SK-N-SH (cell line): Measurements from ENCODE around the gene CCDC32. TPM values are rescaled to one million over a fixed set of nuclear protein-coding genes. Genes with fewer than 3 reads are reported as not detected.

Source experiments
- CTCF ChIA-PET: fragments of 300-600, 350-600 bp; formaldehyde crosslinking; extraction: SDS; loops from one replicate; lab custom pipeline; 2021; lab: Yijun Ruan, JAX
- POLR2A ChIA-PET: fragments of 350-600 bp; sonication (Branson Sonifier 250); formaldehyde crosslinking; extraction: SDS; loops from one replicate; lab custom pipeline; 2020; ENCODE audit warnings: antibody characterized with exemption, inconsistent platforms; lab: Yijun Ruan, JAX
- DNase-seq: peaks from one replicate; pipeline ENCODE4 v3.0.0; 2012
- H2AFZ ChIP-seq: fragments of 200-600 bp; sonication (generic); 2 replicates; pipeline ENCODE4 v1.8.1; 2016; ENCODE audit warnings: antibody characterized with exemption, mild to moderate bottlenecking, low read depth
- H3F3A ChIP-seq: fragments of 200-600 bp; sonication (generic); replicated peaks from 2 replicates; pipeline ENCODE3; 2016; ENCODE audit warnings: antibody characterized with exemption, mild to moderate bottlenecking; ENCODE audit not compliant: insufficient read depth
- H3K27ac ChIP-seq, 2 experiments: fragments of 200-500 bp in 1 of 2; fragments of 200-600 bp in 1 of 2; sonication (Bioruptor generic) in 1 of 2; sonication (generic), shearing (Covaris generic) in 1 of 2; 2 replicates each; pipeline versions ENCODE4 v1.5.1 to v1.6.1; 2014 to 2016; ENCODE audit warnings: low read depth in 2 of 2, inconsistent platforms in 1 of 2, low read length in 1 of 2, mild to moderate bottlenecking in 1 of 2, mixed read lengths in 1 of 2
- H3K27me3 ChIP-seq: fragments of 200-600 bp; sonication (generic), shearing (Covaris generic); 2 replicates; pipeline ENCODE4 v1.6.1; 2016; ENCODE audit warnings: mixed run types; ENCODE audit not compliant: insufficient read depth
- H3K36me3 ChIP-seq, 2 experiments: fragments of 200-500 bp in 1 of 2; fragments of 200-600 bp in 1 of 2; sonication (Bioruptor generic) in 1 of 2; sonication (generic) in 1 of 2; replicated peaks in 1 of 2; 2 replicates each; pipeline versions ENCODE3 to v1.5.1; 2014 to 2016; ENCODE audit warnings: low read length in 1 of 2, mild to moderate bottlenecking in 1 of 2; ENCODE audit not compliant: insufficient read depth in 2 of 2, control insufficient read depth in 1 of 2
- H3K4me1 ChIP-seq, 2 experiments: fragments of 200-500 bp in 1 of 2; fragments of 200-600 bp in 1 of 2; sonication (Bioruptor generic) in 1 of 2; sonication (generic), shearing (Covaris generic) in 1 of 2; 2 replicates each; pipeline versions ENCODE4 v1.5.1 to v1.6.1; 2014 to 2016; ENCODE audit warnings: low read depth in 1 of 2, low read length in 1 of 2, mixed run types in 1 of 2; ENCODE audit not compliant: insufficient read depth in 2 of 2, control insufficient read depth in 1 of 2
- H3K4me2 ChIP-seq: fragments of 200-600 bp; sonication (generic), shearing (Covaris generic); 2 replicates; pipeline ENCODE4 v1.6.1; 2017; ENCODE audit warnings: mixed run types
- H3K4me3 ChIP-seq, 2 experiments: fragments of 200-500 bp in 1 of 2; fragments of 200-600 bp in 1 of 2; sonication (Bioruptor generic) in 1 of 2; sonication (generic), shearing (Covaris generic) in 1 of 2; 2 replicates each; pipeline versions ENCODE4 v1.5.1 to v1.8.1; 2014 to 2016; ENCODE audit warnings: low read depth in 2 of 2, inconsistent platforms in 1 of 2, low read length in 1 of 2, mild to moderate bottlenecking in 1 of 2, mixed read lengths in 1 of 2, moderate library complexity in 1 of 2
- H3K79me2 ChIP-seq: fragments of 200-600 bp; sonication (generic); 2 replicates; pipeline ENCODE4 v1.8.1; 2017; ENCODE audit warnings: mild to moderate bottlenecking; ENCODE audit not compliant: insufficient read depth
- H3K9ac ChIP-seq: fragments of 200-600 bp; sonication (generic); 2 replicates; pipeline ENCODE4 v1.6.1; 2017; ENCODE audit warnings: mixed run types
- H3K9me2 ChIP-seq: fragments of 200-600 bp; sonication (generic); 2 replicates; pipeline ENCODE4 v1.6.1; 2017; ENCODE audit warnings: mixed run types
- H3K9me3 ChIP-seq: fragments of 200-600 bp; sonication (generic); 2 replicates; pipeline ENCODE4 v1.6.1; 2017; ENCODE audit warnings: mixed run types, mild to moderate bottlenecking, moderate library complexity
- H4K20me1 ChIP-seq: fragments of 200-600 bp; sonication (generic); 2 replicates; pipeline ENCODE4 v1.6.1; 2017; ENCODE audit warnings: mild to moderate bottlenecking, mixed run types; ENCODE audit not compliant: insufficient read depth
- CHD2 ChIP-seq: fragments of 150-350 bp; IDR thresholded peaks from 2 replicates; pipeline ENCODE4 v1.6.1; 2018; ENCODE audit warnings: low read length; ENCODE audit not compliant: partially characterized antibody
- FOXM1 ChIP-seq: IDR thresholded peaks from 2 replicates; pipeline ENCODE4 v1.4.0; 2012; ENCODE audit warnings: low read depth, mild to moderate bottlenecking
- GABPA ChIP-seq: IDR thresholded peaks from 2 replicates; pipeline ENCODE4 v1.4.0; 2012; ENCODE audit warnings: low read depth, mild to moderate bottlenecking
- MEF2A ChIP-seq: IDR thresholded peaks from 2 replicates; pipeline ENCODE4 v1.4.0; 2012; ENCODE audit warnings: low read depth, borderline replicate concordance
- MXI1 ChIP-seq: IDR thresholded peaks from 2 replicates; pipeline ENCODE4 v1.6.1; 2012; ENCODE audit warnings: mild to moderate bottlenecking, low read depth, low read length, improper control_type of control experiment
- TAF1 ChIP-seq: IDR thresholded peaks from 2 replicates; pipeline ENCODE4 v1.6.1; 2012; ENCODE audit warnings: low read depth, mild to moderate bottlenecking, low read length, moderate library complexity, borderline replicate concordance
- TCF12 ChIP-seq: IDR thresholded peaks from 2 replicates; pipeline ENCODE4 v1.4.0; 2012
- USF1 ChIP-seq: IDR thresholded peaks from 2 replicates; pipeline ENCODE4 v1.4.0; 2012; ENCODE audit warnings: low read depth, borderline replicate concordance
- WGBS: methylation state at CpG from one replicate; pipeline ENCODE4 v1.1.6; 2017; ENCODE audit warnings: low lambda C conversion rate; 5-methylcytosine and 5-hydroxymethylcytosine counted together
- polyA plus RNA-seq, 3 experiments: library from polyadenylated mRNA; depleted of rRNA; stranded (reverse); fragments of >200 nt; gene quantifications; 2 replicates each; pipeline ENCODE4 v1.2.3, GENCODE V29; 2012
- TF ChIP-seq, protein P1 (sequence below): IDR thresholded peaks from 2 replicates; pipeline ENCODE4 v1.4.0; 2012; ENCODE audit warnings: low read depth, borderline replicate concordance

The CCDC32 gene
- polyA plus RNA-seq, 1 of the 3 experiments (the other 2 are of a cell fraction) = 7.4 TPM

- 93% methylated on average over 4 of the region's 4 CpGs for WGBS
- H3K4me2 ChIP-seq = no peak overlapping the region
- no peak overlapping the region for H2AFZ ChIP-seq
- no peaks in the 10 kb centered on the region for H3K79me2 ChIP-seq
- DNase-seq = no peak
- H3K27me3 ChIP-seq = no peaks in the 10 kb centered on the region
- CTCF ChIA-PET = no interaction called here
- no peaks in the 10 kb centered on the region; a peak in 1 of 4 replicates for H3K4me1 ChIP-seq
- no peaks in the 10 kb centered on the region for H3F3A ChIP-seq
- no peak overlapping the region for H3K4me3 ChIP-seq
- peaks cover 8 to 37% of the 10 kb centered on the region in 2 experiments for H3K36me3 ChIP-seq
- TF ChIP-seq TAF1 = no peak
- no peak for TF ChIP-seq MXI1
- TF ChIP-seq FOXM1 = no peak
- no peaks in the 10 kb centered on the region for H4K20me1 ChIP-seq
- POLR2A ChIA-PET = interaction anchor here (1.4 kb wide), 1 partner anchor 10 kb away, joined by 3 read pairs; the partner anchor contains the start of gene CCDC32
- H3K27ac ChIP-seq = no peak overlapping the region
- no peak overlapping the region for H3K9ac ChIP-seq
- no peaks in the 10 kb centered on the region for H3K9me2 ChIP-seq
- H3K9me3 ChIP-seq = no peaks in the 10 kb centered on the region
These were observed 10.7 kb downstream of the CCDC32 start for GRCh38 chr15:40554161-40554525.

DNA sequence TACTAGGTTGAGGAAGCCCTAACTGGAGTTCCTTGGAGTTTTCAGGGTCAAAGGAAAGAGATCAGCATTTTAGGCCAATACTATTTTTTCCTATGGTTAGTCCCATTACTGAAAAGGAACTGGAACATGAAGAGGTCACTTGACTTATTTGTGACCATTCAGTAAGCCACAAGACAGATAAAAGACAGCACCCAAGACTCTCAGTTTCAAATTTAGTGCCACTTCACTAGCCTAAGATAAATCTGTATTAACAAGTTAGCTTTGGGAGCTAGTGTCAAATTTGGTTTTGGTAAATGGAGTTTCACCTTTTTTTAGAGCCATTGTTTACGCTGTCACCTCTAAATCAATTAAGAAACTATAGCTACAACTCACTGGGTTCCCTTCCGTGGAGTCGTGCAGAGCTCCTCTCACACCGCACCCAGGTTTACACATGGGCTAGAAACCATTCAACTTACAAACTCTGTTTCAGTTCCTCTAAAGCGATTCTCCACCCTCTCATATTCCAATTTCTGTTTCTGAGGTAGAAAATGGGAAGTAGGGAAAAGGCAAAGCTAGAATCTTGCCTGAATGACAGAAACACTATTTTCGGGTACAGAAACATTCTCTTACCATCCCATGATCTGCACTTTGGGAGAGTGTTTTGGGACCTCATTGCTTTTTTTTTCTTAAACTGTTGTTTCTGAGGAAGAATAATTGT lies 14.4 kb downstream of the CCDC32 start:
- POLR2A ChIA-PET = no interaction called here
- no peak overlapping the region for H3K4me3 ChIP-seq
- no peaks in the 10 kb centered on the region for H3K9me2 ChIP-seq
- TF ChIP-seq CHD2 = no peak
- TF ChIP-seq MXI1 = no peak
- no peak for TF ChIP-seq TCF12
- TF ChIP-seq, protein P1, sequence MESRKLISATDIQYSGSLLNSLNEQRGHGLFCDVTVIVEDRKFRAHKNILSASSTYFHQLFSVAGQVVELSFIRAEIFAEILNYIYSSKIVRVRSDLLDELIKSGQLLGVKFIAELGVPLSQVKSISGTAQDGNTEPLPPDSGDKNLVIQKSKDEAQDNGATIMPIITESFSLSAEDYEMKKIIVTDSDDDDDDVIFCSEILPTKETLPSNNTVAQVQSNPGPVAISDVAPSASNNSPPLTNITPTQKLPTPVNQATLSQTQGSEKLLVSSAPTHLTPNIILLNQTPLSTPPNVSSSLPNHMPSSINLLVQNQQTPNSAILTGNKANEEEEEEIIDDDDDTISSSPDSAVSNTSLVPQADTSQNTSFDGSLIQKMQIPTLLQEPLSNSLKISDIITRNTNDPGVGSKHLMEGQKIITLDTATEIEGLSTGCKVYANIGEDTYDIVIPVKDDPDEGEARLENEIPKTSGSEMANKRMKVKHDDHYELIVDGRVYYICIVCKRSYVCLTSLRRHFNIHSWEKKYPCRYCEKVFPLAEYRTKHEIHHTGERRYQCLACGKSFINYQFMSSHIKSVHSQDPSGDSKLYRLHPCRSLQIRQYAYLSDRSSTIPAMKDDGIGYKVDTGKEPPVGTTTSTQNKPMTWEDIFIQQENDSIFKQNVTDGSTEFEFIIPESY = no peak
- TF ChIP-seq USF1 = no peak
- TF ChIP-seq MEF2A = no peak
- no peak for TF ChIP-seq GABPA
- no peak overlapping the region for H2AFZ ChIP-seq
- H3K9me3 ChIP-seq = no peaks in the 10 kb centered on the region
- DNase-seq = no peak
- no peaks in the 10 kb centered on the region for H3K79me2 ChIP-seq
- no peaks in the 10 kb centered on the region for H3F3A ChIP-seq
- no peaks in the 10 kb centered on the region for H4K20me1 ChIP-seq
- H3K9ac ChIP-seq = no peak overlapping the region
- no peaks in the 10 kb centered on the region for H3K4me1 ChIP-seq
- H3K27ac ChIP-seq = no peak overlapping the region
- H3K27me3 ChIP-seq = no peaks in the 10 kb centered on the region
- CTCF ChIA-PET = interaction anchor here (0.9 kb wide), 1 partner anchor 32 kb away, joined by 3 read pairs; no protein-coding TSS in a partner anchor
- peaks cover 8 to 26% of the 10 kb centered on the region in 2 experiments for H3K36me3 ChIP-seq
- H3K4me2 ChIP-seq = no peak overlapping the region
- 97% methylated on average over 6 of the region's 6 CpGs for WGBS
